Lower lobe of right lung (tissue), 2 donors: Measurements from ENCODE around the gene COPS2. TPM values are rescaled to one million over a fixed set of nuclear protein-coding genes. Genes with fewer than 3 reads are reported as not detected.

Experiments
- ATAC-seq, 2 donors: fragments of 200-7000 bp; cut with Tn5 transposase; one replicate each; pipeline ENCODE4 v1.9.1; 2020 to 2022; ENCODE audit warnings: mild to moderate bottlenecking in 2 of 2, moderate library complexity in 2 of 2
- DNase-seq: peaks from one replicate; pipeline ENCODE4 v3.0.0-alpha.2; 2020
- H3K27ac ChIP-seq: fragments of 200-600 bp; one replicate; pipeline ENCODE4 v1.8.0; 2022
- H3K27me3 ChIP-seq: fragments of 200-600 bp; one replicate; pipeline ENCODE4 v1.8.0; 2022; ENCODE audit warnings: low read depth
- H3K36me3 ChIP-seq: fragments of 200-600 bp; one replicate; pipeline ENCODE4 v1.8.0; 2022; ENCODE audit warnings: mild to moderate bottlenecking
- H3K4me1 ChIP-seq: fragments of 200-600 bp; one replicate; pipeline ENCODE4 v1.8.0; 2022
- H3K4me3 ChIP-seq: fragments of 200-600 bp; one replicate; pipeline ENCODE4 v1.8.0; 2022; ENCODE audit warnings: mild to moderate bottlenecking
- H3K9me3 ChIP-seq: fragments of 200-600 bp; one replicate; pipeline ENCODE4 v1.8.0; 2022
- intact Hi-C: fragments of 100-400 bp; cut with DNase I; formaldehyde crosslinking; loops from one replicate; pipeline ENCODE4 v1.11.0; 2022
- total RNA-seq: library from RNA; stranded (reverse); fragmentation: NEBNext Ultra II Directional; extraction: Animal tissue kit (Norgen Biotek cat#: 25700); gene quantifications from one replicate; pipeline ENCODE4 v1.2.1, GENCODE V29; 2021
- TF ChIP-seq, protein P1 (sequence below): fragments of 200-600 bp; IDR thresholded peaks from one replicate; pipeline ENCODE4 v1.8.0; 2022; ENCODE audit warnings: antibody characterized with exemption, mild to moderate bottlenecking
- donor health status: DM: no; HTN: yes; CAD: no; lungs with severe emphysema.

Gene COPS2
- total RNA-seq, 1 donor from 2014 or later: 55.6 TPM

DNA sequence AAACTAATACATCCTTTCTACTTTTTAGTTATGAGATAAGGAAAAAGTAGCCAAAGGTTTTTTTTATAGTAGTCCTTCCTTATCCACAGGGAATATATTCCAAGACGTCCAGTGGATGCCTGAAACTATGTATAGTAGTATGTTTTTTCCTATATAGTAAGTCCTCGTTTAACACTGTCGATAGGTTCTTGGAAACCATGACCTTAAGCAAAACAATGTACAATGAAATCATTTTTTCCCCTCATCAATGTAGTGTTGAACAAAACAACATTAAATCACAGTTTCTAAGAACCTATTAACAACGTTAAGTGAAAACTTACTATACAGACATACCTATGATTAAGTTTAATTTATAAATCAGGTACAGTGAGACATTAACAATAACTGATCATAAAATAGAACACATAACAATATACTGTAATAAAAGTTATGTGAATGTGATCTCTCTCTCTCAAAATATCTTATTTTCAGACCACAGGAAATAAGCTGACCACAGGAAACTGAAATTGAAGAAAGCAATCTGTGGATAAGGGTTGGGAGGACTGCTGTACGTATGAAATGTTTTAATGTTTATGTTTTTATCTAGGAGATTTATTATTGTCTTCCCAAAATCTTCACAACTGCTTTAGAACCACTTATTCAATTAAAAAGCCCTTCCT lies 20.6 kb downstream of the COPS2 start:
- ATAC-seq (no peak), DNase-seq (no peak)
- Histone ChIP-seq H3K4me1 (no peaks in the 10 kb centered on the region), H3K4me3 (no peak overlapping the region), H3K36me3 (peaks cover 97% of the 10 kb centered on the region), H3K27ac (no peak overlapping the region), H3K9me3 (no peaks in the 10 kb centered on the region), H3K27me3 (no peaks in the 10 kb centered on the region)
- TF ChIP-seq, protein P1, sequence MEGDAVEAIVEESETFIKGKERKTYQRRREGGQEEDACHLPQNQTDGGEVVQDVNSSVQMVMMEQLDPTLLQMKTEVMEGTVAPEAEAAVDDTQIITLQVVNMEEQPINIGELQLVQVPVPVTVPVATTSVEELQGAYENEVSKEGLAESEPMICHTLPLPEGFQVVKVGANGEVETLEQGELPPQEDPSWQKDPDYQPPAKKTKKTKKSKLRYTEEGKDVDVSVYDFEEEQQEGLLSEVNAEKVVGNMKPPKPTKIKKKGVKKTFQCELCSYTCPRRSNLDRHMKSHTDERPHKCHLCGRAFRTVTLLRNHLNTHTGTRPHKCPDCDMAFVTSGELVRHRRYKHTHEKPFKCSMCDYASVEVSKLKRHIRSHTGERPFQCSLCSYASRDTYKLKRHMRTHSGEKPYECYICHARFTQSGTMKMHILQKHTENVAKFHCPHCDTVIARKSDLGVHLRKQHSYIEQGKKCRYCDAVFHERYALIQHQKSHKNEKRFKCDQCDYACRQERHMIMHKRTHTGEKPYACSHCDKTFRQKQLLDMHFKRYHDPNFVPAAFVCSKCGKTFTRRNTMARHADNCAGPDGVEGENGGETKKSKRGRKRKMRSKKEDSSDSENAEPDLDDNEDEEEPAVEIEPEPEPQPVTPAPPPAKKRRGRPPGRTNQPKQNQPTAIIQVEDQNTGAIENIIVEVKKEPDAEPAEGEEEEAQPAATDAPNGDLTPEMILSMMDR: no peak
- intact Hi-C loops: no loop called here

DNA sequence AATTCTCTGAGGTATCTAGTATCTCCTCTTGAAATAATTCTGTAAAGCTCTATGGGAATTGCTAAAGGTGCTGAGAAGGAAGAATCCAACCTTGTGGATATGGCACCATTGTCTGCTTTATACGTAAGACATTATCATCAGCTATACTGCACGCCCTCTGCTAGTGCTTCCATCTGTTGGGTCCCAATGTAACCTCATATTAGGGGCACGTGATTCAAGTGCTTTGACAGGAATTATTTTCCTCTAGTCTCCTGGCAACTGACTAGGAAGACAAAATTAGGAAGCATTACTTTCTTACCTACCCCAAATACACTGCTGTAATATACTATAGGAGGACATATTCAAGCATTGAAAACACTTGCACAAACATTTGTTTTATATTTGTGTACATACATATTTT lies 24.0 kb downstream of the COPS2 start:
- DNase-seq (no peak), ATAC-seq (no peak)
- Histone ChIP-seq H3K9me3 (no peaks in the 10 kb centered on the region), H3K27me3 (no peaks in the 10 kb centered on the region), H3K27ac (no peak overlapping the region), H3K36me3 (peaks cover 97% of the 10 kb centered on the region), H3K4me3 (no peak overlapping the region), H3K4me1 (no peaks in the 10 kb centered on the region)
- intact Hi-C loops: no loop called here
- TF ChIP-seq, protein P1: no peak

DNA sequence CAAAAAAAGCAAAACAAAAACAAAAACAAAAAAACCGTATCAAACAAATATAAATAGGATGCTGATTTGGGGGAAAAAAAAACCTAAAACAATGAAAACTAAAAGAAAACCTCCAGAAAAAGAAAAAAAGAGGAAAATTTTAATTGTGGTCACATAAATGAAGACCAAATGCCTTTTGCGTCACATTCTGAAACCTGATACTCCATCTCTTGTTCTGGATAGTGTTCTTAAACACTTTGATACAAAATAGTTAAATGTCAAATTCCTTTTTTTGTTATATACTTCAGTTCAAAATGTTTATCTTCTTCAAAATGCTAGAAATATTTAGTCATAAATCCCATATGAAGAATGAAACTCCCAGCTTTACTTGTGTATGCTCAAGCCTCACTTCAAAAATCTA lies 31.0 kb downstream of the COPS2 start:
- TF ChIP-seq, protein P1: no peak
- Histone ChIP-seq H3K4me3 (no peak overlapping the region), H3K27ac (no peak overlapping the region), H3K9me3 (no peaks in the 10 kb centered on the region), H3K4me1 (no peaks in the 10 kb centered on the region), H3K27me3 (no peaks in the 10 kb centered on the region), H3K36me3 (peaks cover 45% of the 10 kb centered on the region)
- DNase-seq (no peak), ATAC-seq (no peak)
- intact Hi-C loops: loop anchor here (10.0 kb wide), 1 partner anchor 80 kb away; the partner anchor contains the start of gene SECISBP2L

DNA sequence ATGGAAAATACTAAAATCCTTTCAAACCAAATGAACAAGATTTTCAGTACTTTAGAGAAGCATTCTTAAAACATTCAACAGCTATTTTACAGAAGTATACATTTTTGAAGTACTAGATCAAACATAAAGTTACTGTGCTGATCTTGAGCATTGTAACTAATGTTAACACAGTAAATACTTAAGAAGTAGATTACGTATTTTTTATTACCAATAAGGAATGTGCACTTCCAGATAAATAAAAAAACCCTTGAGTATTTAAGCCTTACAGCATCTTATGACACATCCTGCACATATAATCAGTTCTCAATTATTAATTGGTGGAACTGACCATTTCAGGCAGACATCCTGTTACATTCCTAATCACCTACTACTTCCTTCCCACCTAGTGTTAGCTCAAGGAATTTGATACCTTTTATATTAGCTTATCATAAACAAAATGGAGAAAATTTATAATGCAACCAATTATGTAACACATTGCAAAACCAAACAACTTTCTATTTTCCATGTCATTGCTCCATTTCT lies 32.8 kb downstream of the COPS2 start:
- ATAC-seq (peak; percentile 34 to 51), DNase-seq (no peak)
- Histone ChIP-seq H3K27me3 (no peaks in the 10 kb centered on the region), H3K27ac (no peak overlapping the region), H3K4me3 (no peak overlapping the region), H3K9me3 (no peaks in the 10 kb centered on the region), H3K36me3 (peaks cover 30% of the 10 kb centered on the region), H3K4me1 (no peaks in the 10 kb centered on the region)
- TF ChIP-seq, protein P1: no peak
- intact Hi-C loops: loop anchor here (10.0 kb wide), 1 partner anchor 78 kb away; the partner anchor contains the start of gene SECISBP2L

DNA sequence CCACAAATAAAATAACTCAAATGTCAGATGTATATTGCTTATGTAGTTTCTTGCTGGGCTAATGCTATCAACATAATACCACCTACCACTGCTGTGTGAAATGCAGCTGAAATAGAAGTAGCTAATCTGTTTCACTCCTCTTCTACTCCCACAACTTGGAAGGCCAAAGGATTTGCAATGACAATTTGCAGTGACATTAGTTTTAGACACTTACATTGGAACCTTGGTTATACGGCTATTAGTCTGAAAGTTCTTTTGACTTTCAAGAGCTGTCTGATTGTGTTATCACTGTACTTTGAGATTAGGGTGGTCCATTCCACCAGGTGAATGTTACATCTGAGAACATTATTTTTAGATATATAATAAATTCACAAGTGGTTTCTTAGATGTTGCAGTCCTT lies 33.5 kb downstream of the COPS2 start:
- TF ChIP-seq, protein P1: no peak

More for the DNA sequence above, 33.5 kb downstream of the COPS2 start:
- intact Hi-C loops: loop anchor here (10.0 kb wide), 1 partner anchor 77 kb away; the partner anchor contains the start of gene SECISBP2L
- ATAC-seq: no peak
- H3K4me3 ChIP-seq: no peak overlapping the region
- no peaks in the 10 kb centered on the region for H3K27me3 ChIP-seq
- H3K27ac ChIP-seq: no peak overlapping the region
- DNase-seq: no peak
- no peaks in the 10 kb centered on the region for H3K4me1 ChIP-seq
- H3K9me3 ChIP-seq: no peaks in the 10 kb centered on the region
- H3K36me3 ChIP-seq: peaks cover 23% of the 10 kb centered on the region
